Activated T-cell treated with anti-CD3 and anti-CD28 coated beads, Interleukin-2, amount 50 U/mL, for 4 hours (primary cell): ENCODE data around the gene KLHL5. TPM values are rescaled to one million over a fixed set of nuclear protein-coding genes. Genes with fewer than 3 reads are reported as not detected.
A peak's percentile ranks its signal among the peaks of the same experiment; 100 is the strongest.
"Not testable (repeated sequence)": the region's sequence is repeated elsewhere in the genome, so short reads cannot be mapped to it uniquely, and the experiment has no call there.

Experiments
- ATAC-seq, 2 donors: fragments of 200-7000 bp; cut with Tn5 transposase; one replicate each; pipeline ENCODE4 v1.10.0; 2021
- DNase-seq: peaks from one replicate; pipeline ENCODE4 v3.0.0-alpha.2; 2020
- H3K27me3 Mint-ChIP-seq: one replicate; pipeline ENCODE4 v1.8.0; 2021; ENCODE audit warnings: low read depth, mixed read lengths
- H3K36me3 Mint-ChIP-seq: one replicate; pipeline ENCODE4 v1.8.0; 2022; ENCODE audit warnings: mixed read lengths; ENCODE audit not compliant: insufficient read depth
- H3K4me1 Mint-ChIP-seq: one replicate; pipeline ENCODE4 v1.8.0; 2021; ENCODE audit warnings: low read depth, mixed read lengths
- H3K4me3 Mint-ChIP-seq: one replicate; pipeline ENCODE4 v1.8.0; 2021; ENCODE audit warnings: mild to moderate bottlenecking, moderate library complexity, mixed read lengths
- H3K9me3 Mint-ChIP-seq: one replicate; pipeline ENCODE4 v1.8.0; 2021; ENCODE audit warnings: mixed read lengths
- total RNA-seq, 3 donors: library from RNA; stranded (reverse); gene quantifications; one replicate each; pipeline ENCODE4 v1.2.1, GENCODE V29; 2021

KLHL5 gene, protein sequence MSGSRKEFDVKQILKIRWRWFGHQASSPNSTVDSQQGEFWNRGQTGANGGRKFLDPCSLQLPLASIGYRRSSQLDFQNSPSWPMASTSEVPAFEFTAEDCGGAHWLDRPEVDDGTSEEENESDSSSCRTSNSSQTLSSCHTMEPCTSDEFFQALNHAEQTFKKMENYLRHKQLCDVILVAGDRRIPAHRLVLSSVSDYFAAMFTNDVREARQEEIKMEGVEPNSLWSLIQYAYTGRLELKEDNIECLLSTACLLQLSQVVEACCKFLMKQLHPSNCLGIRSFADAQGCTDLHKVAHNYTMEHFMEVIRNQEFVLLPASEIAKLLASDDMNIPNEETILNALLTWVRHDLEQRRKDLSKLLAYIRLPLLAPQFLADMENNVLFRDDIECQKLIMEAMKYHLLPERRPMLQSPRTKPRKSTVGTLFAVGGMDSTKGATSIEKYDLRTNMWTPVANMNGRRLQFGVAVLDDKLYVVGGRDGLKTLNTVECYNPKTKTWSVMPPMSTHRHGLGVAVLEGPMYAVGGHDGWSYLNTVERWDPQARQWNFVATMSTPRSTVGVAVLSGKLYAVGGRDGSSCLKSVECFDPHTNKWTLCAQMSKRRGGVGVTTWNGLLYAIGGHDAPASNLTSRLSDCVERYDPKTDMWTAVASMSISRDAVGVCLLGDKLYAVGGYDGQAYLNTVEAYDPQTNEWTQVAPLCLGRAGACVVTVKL
- 10 to 100 TPM in 2 of 3 donors, 1 to 10 TPM in 1; 8.9 to 12.7 (median 11.3) TPM for total RNA-seq

DNA sequence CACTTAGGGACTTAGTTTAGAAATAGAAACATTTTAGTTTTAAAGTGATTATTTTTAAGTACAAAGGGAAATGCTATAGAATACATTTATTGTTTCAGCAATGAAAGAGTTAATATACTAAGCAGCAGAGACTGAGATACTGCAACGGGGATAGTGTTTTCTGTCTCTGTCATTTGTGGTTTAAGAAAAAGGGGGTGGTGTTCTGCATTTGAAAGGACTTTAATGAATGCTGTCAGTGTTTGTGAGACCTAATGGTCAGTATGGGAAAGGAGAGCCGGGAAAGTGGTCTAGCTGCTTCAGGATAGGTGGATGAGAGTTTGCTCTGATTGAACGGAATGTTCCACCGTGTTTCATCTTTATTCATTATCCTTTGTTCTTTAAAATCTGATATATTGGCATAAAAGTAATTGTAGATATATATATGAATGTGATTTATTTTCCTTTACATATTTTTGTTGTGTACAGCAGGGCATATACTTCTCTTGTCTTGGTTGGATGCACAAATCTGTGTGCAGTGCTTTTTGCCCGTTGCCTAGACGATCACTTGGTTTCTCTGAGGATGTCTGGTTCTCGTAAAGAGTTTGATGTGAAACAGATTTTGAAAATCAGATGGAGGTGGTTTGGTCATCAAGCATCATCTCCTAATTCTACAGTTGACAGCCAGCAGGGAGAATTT is at the start of gene KLHL5:
Gene KLHL5 (plus strand): TSS at position 139 of the 676 bp plus-strand sequence. CDS start 421 bp downstream, at position 560.
- DNase-seq = no peak
- H3K27me3 Mint-ChIP-seq = no peaks in the 10 kb centered on the region
- H3K4me1 Mint-ChIP-seq = peaks cover 22% of the 10 kb centered on the region
- peaks cover 4% of the 10 kb centered on the region for H3K36me3 Mint-ChIP-seq
- H3K4me3 Mint-ChIP-seq = no peak within 1 kb of the TSS
- no peaks in the 10 kb centered on the region for H3K9me3 Mint-ChIP-seq
- no peak for ATAC-seq

DNA sequence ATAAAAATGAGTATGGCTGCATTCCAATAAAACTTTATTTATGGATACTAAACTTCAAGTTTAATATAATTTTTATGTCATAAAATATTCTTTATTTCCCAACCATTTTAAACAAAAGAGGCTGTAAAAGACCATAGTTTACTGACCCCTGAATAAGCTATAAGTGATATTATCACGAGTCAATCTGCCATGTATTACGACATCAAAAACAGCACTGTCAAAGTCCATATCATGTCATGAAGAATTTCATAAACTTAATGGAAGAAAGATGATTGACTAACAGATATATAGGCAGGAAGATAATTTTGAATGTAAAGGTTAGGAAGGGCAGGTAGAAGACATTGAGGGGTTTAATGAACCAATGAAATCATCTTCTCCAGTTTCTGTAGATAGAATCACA is 48.0 kb upstream of the KLHL5 start:
- Mint-ChIP-seq H3K27me3 (no peaks in the 10 kb centered on the region), H3K4me1 (peaks cover 25% of the 10 kb centered on the region), H3K4me3 (no peak overlapping the region), H3K9me3 (peaks cover 22% of the 10 kb centered on the region), H3K36me3 (peaks cover 26% of the 10 kb centered on the region)
- DNase-seq (no peak), ATAC-seq (no peak)

DNA sequence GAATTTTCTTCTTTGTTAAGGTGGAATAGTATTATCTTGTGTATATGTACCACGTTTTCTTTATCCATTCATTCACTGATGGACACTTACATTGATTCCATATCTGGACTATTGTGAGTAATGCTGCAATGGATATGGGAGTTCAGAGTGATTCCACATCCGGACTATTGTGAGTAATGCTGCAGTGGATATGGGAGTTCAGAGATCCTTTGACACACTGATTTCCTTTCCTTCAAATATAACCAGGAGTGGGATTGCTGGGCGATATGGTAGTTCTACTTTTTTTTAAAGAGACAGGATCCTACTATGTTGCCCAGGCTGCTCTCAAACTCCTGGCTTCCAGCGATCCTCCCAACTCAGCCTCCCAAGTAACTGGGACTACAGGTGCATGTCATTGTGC is 41.9 kb upstream of the KLHL5 start:
- ATAC-seq = no peak
- Mint-ChIP-seq H3K9me3 (peaks cover 16% of the 10 kb centered on the region), H3K36me3 (peaks cover 30% of the 10 kb centered on the region), H3K4me3 (no peak overlapping the region), H3K4me1 (peaks cover 5% of the 10 kb centered on the region), H3K27me3 (no peaks in the 10 kb centered on the region)
- no peak for DNase-seq

DNA sequence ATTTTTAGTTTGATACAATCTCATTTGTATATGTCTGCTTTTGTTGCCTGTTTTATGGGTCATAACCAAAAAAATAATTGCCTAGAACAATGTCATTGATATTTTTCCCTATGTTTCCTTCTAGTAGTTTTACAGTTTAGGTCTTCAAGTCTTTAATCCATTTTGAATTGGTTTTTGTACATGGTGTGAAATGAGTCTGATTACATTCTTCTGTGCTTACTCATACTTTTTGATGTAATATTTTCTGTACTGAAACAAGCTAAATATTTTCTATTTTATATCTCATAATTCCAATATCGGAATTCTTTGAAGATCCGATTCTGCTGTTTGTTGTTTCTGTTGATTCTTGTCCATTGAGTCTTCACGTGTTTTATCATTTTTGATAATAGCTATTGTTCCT is 40.4 kb upstream of the KLHL5 start:
- Mint-ChIP-seq H3K9me3 (peaks cover 10% of the 10 kb centered on the region), H3K4me1 (peaks cover 7% of the 10 kb centered on the region), H3K36me3 (peaks cover 23% of the 10 kb centered on the region), H3K4me3 (no peak overlapping the region), H3K27me3 (no peaks in the 10 kb centered on the region)
- no peak for DNase-seq
- no peak for ATAC-seq

DNA sequence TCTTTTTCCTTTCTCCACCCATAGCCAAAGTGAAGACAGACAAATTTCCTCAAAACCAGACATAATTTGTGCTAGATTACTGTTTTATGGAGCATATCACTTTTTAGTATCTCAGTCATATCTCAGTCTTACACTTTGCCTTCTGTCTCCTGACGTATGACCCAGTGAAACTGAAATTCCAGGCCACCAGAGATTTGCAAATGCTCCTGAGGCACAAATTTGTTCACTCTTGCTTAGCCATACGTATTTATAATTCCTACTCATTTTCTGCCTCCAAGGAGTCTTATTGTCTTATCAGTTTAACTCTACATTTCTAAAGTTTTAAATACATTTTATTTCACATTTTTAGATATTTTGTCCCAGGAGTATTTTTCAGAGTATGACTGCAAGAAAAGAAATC is 39.8 kb upstream of the KLHL5 start:
- peaks cover 21% of the 10 kb centered on the region for H3K36me3 Mint-ChIP-seq
- ATAC-seq (no peak), DNase-seq (no peak)
- H3K4me3 Mint-ChIP-seq = no peak overlapping the region
- H3K4me1 Mint-ChIP-seq = peaks cover 8% of the 10 kb centered on the region
- H3K9me3 Mint-ChIP-seq = peaks cover 8% of the 10 kb centered on the region
- no peaks in the 10 kb centered on the region for H3K27me3 Mint-ChIP-seq

DNA sequence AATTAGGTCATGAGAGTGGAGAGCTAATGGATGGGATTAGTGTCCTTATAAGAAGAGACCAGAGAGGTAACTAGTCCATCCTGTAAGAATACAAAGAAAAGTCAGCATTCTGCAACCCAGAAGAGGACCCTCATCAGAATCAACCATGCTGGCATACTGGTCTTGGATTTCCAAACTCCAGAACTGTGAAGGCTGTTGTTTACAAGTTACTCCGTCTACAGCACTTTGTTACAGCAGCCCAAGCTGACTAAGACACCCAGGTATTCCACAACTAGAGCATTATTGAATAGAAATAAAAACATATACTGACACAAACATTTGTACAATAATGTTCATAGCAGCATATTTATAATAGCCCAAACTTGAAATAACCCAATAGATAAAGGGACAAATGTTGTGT is 39.0 kb upstream of the KLHL5 start:
- H3K36me3 Mint-ChIP-seq = peaks cover 21% of the 10 kb centered on the region
- no peak overlapping the region for H3K4me3 Mint-ChIP-seq
- peaks cover 4% of the 10 kb centered on the region for H3K9me3 Mint-ChIP-seq
- peaks cover 11% of the 10 kb centered on the region for H3K4me1 Mint-ChIP-seq
- no peaks in the 10 kb centered on the region for H3K27me3 Mint-ChIP-seq
- DNase-seq = no peak
- ATAC-seq = no peak

DNA sequence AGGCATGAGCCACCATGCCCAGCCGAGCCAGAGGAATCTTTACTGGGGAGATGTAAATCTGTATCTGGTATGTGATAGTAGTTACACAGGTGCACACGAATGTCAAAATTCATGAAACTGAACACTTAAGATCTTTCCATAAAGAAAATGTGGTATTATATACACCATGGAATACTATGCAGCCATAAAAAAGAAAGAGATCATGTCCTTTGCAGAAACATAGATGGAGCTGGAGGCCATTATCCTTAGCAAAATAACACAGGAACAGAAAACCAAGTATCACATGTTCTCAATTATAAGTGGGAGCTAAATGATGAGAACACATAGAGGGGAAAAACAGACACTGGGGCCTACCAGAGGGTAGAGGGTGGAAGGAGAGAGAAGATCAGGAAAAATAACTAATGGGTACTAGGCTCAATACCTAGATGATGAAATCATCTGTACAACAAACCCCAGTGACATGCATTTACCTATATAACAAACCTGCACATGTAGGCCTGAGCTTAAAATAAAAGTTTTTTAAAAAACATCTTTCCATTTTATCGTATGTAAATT is 37.6 kb upstream of the KLHL5 start:
- ATAC-seq (no peak), DNase-seq (no peak)
- no peak overlapping the region for H3K4me3 Mint-ChIP-seq
- peaks cover 23% of the 10 kb centered on the region for H3K4me1 Mint-ChIP-seq
- H3K9me3 Mint-ChIP-seq = peaks cover 4% of the 10 kb centered on the region
- H3K27me3 Mint-ChIP-seq = no peaks in the 10 kb centered on the region
- peaks cover 19% of the 10 kb centered on the region for H3K36me3 Mint-ChIP-seq

DNA sequence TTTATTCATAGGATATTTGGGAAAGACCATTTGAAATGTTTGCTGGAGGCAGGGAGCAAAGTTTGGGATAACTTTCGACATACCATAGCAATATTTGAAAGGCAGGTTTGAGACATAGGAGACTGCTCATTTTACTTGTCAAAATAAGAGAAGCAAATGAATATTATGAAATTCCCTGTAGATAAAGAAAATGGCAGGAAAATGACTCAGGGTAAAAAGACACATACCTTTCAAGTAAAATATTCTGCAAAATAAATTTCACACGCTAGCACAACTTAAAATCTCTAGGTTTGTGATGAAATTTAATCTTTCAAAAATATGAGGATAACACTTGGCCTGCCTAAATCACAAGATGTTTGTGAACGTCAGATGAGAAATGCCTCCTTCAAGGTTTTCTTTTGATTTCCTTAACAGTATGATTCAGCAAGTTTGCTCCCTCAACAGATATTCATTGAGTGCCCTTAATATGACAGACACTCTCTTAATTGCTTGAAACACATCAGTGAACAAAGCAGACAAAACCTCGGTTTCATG is 36.4 kb upstream of the KLHL5 start:
- peaks cover 4% of the 10 kb centered on the region for H3K9me3 Mint-ChIP-seq
- peaks cover 19% of the 10 kb centered on the region for H3K36me3 Mint-ChIP-seq
- H3K27me3 Mint-ChIP-seq = no peaks in the 10 kb centered on the region
- no peak overlapping the region for H3K4me3 Mint-ChIP-seq
- DNase-seq (no peak), ATAC-seq (no peak)
- H3K4me1 Mint-ChIP-seq = peaks cover 30% of the 10 kb centered on the region

DNA sequence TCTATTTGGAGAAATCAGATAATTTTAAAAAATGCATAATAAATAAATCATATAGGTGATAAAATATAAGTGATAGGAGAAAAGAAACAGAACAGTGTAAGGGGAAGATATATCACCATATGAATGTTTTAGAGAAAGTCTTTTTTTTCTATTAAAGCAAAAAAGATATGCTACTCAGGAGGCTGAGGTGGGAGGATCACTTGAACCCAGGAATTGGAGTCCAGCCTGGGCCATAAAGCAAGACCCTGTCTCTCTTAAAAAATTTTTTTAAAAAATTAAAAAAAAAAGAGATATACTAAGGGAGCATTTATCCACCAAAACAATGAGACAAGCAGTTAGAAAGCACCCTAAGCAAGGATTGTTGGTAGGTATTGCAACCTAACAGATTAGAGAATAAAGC is 35.9 kb upstream of the KLHL5 start:
- Mint-ChIP-seq H3K27me3 (no peaks in the 10 kb centered on the region), H3K4me3 (no peak overlapping the region), H3K4me1 (peaks cover 30% of the 10 kb centered on the region), H3K9me3 (peaks cover 4% of the 10 kb centered on the region), H3K36me3 (peaks cover 19% of the 10 kb centered on the region)
- ATAC-seq (no peak), DNase-seq (no peak)

DNA sequence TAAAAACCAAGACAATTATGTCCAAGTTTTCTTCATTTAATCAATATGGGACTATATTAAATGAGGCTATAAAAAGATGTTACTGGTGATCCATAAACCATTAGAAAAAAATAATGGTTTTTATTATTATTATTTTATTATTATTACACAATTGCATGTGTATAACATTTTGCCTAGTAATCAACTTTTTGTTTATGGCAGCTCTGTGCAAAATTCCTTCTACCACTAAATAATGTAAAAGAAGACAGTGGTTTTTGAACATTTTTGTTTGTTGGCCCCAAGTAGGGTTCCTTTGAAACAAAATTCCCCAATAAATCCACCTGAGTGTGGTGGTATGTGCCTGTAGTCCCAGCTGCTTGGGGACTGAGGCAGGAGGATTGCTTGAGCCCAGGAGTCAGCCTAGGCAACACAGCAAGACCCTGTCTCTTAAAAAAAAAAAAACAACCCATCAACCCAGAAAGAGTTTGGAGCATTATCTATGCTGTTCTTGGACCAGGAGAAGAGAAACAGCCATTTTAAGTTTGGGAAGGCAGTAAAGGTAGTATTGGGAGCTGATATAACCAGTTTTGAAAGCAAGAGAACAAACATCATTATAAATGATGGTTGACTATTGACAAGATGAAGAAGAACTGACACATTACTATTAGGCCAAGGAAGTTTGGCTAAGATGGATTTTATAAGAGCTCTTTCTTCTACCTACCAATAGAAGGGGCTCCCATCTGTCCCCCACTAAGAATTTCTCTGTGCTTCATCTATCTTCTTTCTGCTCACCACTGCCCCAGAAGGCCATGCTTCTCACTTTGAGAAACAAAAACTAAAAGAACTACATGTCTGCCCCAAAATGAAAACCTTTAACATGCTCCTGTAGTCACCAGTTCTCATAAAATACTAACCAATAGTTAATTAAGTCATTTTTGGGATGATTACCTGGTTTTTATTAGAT is 32.0 kb upstream of the KLHL5 start:
- no peaks in the 10 kb centered on the region for H3K9me3 Mint-ChIP-seq
- peak overlapping the region; percentile 85 for H3K4me3 Mint-ChIP-seq
- H3K27me3 Mint-ChIP-seq = no peaks in the 10 kb centered on the region
- H3K36me3 Mint-ChIP-seq = peaks cover 3% of the 10 kb centered on the region
- DNase-seq = no peak
- H3K4me1 Mint-ChIP-seq = peaks cover 49% of the 10 kb centered on the region
- peak; percentile 17 to 27 for ATAC-seq

DNA sequence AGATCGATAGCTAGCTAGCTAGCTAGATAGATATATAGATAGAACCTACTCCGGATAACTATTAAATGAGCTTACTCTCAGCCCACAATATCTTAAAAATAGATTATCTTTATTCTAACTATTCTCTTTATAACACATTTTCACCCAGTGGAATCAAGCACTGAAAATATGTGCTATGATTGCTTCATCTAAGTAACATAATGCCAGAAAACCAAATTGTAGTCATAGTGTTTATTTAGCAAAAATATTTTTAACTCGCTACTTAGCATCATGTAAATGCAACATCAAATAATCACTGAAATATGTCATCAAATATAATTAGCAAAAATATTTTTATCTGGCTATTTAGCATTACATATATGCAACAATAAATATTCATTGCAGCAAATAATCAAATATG is 31.3 kb upstream of the KLHL5 start:
- DNase-seq = no peak
- Mint-ChIP-seq H3K4me1 (peaks cover 47% of the 10 kb centered on the region), H3K9me3 (no peaks in the 10 kb centered on the region), H3K36me3 (peaks cover 1% of the 10 kb centered on the region), H3K4me3 (peak overlapping the region; percentile 85), H3K27me3 (no peaks in the 10 kb centered on the region)
- ATAC-seq = no peak

DNA sequence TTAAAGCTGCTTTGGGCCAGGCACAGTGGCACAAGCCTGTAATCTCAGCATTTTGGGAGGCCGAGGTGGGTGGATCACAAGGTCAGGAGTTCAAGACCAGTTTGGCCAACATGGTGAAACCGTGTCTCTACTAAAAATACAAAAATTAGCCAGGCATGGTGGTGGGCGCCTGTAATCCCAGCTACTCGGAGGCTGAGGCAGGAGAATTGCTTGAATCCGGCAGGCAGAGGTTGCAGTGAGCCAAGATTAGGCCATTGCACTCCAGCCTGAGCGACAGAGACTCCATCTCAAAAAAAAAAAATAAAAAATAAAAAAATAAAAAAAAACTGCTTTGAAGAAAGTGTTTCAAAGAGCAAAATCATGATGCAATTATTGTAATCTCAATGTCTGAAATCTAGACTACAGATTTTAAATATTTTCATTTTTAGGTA is 30.4 kb upstream of the KLHL5 start:
- not testable (repeated sequence) for H3K9me3 Mint-ChIP-seq

More for the DNA sequence above, 30.4 kb upstream of the KLHL5 start:
- Mint-ChIP-seq H3K4me1 (peaks cover 43% of the 10 kb centered on the region), H3K4me3 (peak overlapping the region; percentile 85)
- not testable (repeated sequence) for H3K27me3 Mint-ChIP-seq, DNase-seq, H3K36me3 Mint-ChIP-seq, ATAC-seq
